Transverse colon (tissue), 4 donors: Measurements from ENCODE around the gene RGCC. TPM values are rescaled to one million over a fixed set of nuclear protein-coding genes. Genes with fewer than 3 reads are reported as not detected.

ENCODE experiments used
- DNase-seq: peaks from one replicate; pipeline ENCODE4 v3.0.0-alpha.2; 2019
- H3K27ac ChIP-seq, 4 donors: fragments of 200-600 bp; sonication (generic); 2 replicates each; pipeline ENCODE4 v1.5.1; 2016 to 2018; ENCODE audit warnings: inconsistent platforms in 4 of 4
- H3K27me3 ChIP-seq: fragments of 200-600 bp; sonication (generic); 2 replicates; pipeline ENCODE4 v1.5.1; 2017; ENCODE audit warnings: inconsistent platforms
- H3K36me3 ChIP-seq, 4 donors: fragments of 200-600 bp; sonication (generic); 2 replicates each; pipeline ENCODE4 v1.5.1; 2017 to 2019; ENCODE audit warnings: inconsistent platforms in 4 of 4
- H3K4me1 ChIP-seq, 4 donors: fragments of 200-600 bp; sonication (generic); 2 replicates each; pipeline ENCODE4 v1.5.1; 2017 to 2020; ENCODE audit warnings: inconsistent platforms in 4 of 4
- H3K4me3 ChIP-seq, 4 donors: fragments of 200-600 bp; sonication (generic); 1 replicate in 1 of 4; 2 replicates in 3 of 4; pipeline versions ENCODE4 v1.5.1 to v1.6.1; 2017 to 2019; ENCODE audit warnings: inconsistent platforms in 4 of 4
- H3K9me3 ChIP-seq, 2 donors: fragments of 200-600 bp; sonication (generic); 2 replicates each; pipeline ENCODE4 v1.5.1; 2017 to 2019; ENCODE audit warnings: inconsistent platforms in 2 of 2
- EP300 ChIP-seq: sonication (generic); formaldehyde crosslinking; IDR thresholded peaks from one replicate; pipeline ENCODE4 v1.6.1; 2017; ENCODE audit warnings: antibody characterized with exemption, low read depth
- POLR2A ChIP-seq: fragments of 450-650 bp; IDR thresholded peaks from one replicate; pipeline ENCODE4 v1.6.1; 2016; ENCODE audit warnings: antibody characterized with exemption, mild to moderate bottlenecking, moderate library complexity
- POLR2AphosphoS5 ChIP-seq, 3 donors: sonication (generic); formaldehyde crosslinking; IDR thresholded peaks; one replicate each; pipeline ENCODE4 v1.6.1; 2016; ENCODE audit warnings: antibody characterized with exemption in 3 of 3
- WGBS, 2 donors: methylation state at CpG; one replicate each; pipeline ENCODE4 v1.1.5; 2018; ENCODE audit warnings: low coverage in 1 of 2; 5-methylcytosine and 5-hydroxymethylcytosine counted together
- in situ Hi-C, 4 donors: fragments of 200-750 bp; cut with MboI; loops; one replicate each; pipeline versions ENCODE4 v1.15.0 to v1.15.1; 2017; ENCODE audit warnings: low sequenced_read_pairs in 3 of 4, low pct_ligation_motif_present in 1 of 4, low pct_unique_long_range_greater_than_20kb in 1 of 4
- intact Hi-C: fragments of 100-400 bp; cut with DNase I; formaldehyde crosslinking; loops from one replicate; pipeline ENCODE4 v1.15.1; 2023; ENCODE audit warnings: low total_unique reads
- total RNA-seq, 4 donors: library from RNA; depleted of rRNA; stranded (reverse); fragments of >200 nt; gene quantifications; one replicate each; pipeline ENCODE4 v1.1.0, GENCODE V29; 2016
- TF ChIP-seq, protein P1 (sequence below), 5 experiments: fragments of 200-600 bp in 3 of 5; fragments of 450-650 bp in 2 of 5; sonication (generic) in 3 of 5; IDR thresholded peaks; 1 replicate in 2 of 5; 2 replicates in 3 of 5; pipeline ENCODE4 v1.5.1; 2016 to 2017; ENCODE audit warnings: antibody characterized with exemption in 5 of 5, inconsistent platforms in 3 of 5, mild to moderate bottlenecking in 2 of 5, moderate library complexity in 1 of 5

Gene RGCC
- total RNA-seq, 4 donors from 2014 or later: 5.6 to 54.1 (median 35.6) TPM

DNA sequence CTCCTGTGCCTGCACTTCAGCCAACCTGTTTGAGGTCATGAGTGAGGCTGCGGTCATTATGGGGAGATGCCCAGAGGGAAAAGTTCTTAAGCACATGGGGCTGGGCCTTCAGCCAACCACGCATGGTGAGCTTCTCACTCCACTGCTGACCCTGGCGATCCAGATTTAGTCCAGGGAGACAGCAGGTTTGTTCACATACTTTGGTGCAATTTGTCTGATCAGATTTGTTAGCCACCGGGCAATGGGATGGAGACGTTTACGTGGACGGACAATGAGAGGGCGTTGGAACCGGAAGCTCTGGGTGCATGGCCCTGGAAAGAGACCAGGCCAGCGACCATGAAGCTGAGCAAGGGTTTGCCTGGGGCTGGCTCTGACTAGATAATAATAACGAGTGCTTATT, 56.2 kb downstream of the RGCC start:
- intact Hi-C loops (no loop called here), in situ Hi-C loops (no loop called here)
- Histone ChIP-seq H3K9me3 (no peaks in the 10 kb centered on the region), H3K36me3 (no peaks in the 10 kb centered on the region), H3K4me1 (no peaks in the 10 kb centered on the region), H3K27me3 (no peaks in the 10 kb centered on the region), H3K27ac (no peak overlapping the region), H3K4me3 (no peak overlapping the region)
- TF ChIP-seq EP300: no peak
- TF ChIP-seq, protein P1, sequence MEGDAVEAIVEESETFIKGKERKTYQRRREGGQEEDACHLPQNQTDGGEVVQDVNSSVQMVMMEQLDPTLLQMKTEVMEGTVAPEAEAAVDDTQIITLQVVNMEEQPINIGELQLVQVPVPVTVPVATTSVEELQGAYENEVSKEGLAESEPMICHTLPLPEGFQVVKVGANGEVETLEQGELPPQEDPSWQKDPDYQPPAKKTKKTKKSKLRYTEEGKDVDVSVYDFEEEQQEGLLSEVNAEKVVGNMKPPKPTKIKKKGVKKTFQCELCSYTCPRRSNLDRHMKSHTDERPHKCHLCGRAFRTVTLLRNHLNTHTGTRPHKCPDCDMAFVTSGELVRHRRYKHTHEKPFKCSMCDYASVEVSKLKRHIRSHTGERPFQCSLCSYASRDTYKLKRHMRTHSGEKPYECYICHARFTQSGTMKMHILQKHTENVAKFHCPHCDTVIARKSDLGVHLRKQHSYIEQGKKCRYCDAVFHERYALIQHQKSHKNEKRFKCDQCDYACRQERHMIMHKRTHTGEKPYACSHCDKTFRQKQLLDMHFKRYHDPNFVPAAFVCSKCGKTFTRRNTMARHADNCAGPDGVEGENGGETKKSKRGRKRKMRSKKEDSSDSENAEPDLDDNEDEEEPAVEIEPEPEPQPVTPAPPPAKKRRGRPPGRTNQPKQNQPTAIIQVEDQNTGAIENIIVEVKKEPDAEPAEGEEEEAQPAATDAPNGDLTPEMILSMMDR (IDR thresholded peaks at IDR 0.05): no peak
- TF ChIP-seq POLR2AphosphoS5 (IDR thresholded peaks at IDR 0.05): no peak
- no peak for TF ChIP-seq POLR2A
- no peak for DNase-seq
- WGBS, 2 donors: 96% methylated on average over 11 of the region's 11 CpGs; no CpG with 5 or more reads in 1 of the 2 donors

DNA sequence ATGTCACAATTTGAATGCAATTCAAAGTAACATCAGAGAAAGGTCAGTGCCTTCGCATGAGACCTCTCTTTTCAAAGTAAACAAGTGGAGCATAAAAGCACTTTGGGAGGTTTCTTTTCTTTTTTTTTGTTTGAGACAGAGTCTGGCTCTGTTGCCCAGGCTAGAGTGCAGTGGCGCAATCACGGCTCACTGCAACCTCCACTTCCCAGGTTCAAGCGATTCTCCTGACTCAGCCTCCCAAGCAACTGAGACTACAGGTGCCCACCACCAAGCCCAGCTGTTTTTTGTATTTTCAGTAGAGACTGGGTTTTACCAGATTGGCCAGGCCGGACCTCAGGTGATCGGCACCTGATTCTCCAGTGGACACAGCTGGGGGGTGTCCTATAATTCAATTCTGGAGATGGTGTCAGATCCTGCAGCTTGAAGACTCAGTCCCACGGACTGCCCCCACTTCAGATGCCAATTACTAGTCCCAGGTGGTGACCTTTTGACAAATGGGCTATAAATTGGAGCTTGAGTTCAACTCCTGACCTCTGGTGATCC, 57.6 kb downstream of the RGCC start:
- Histone ChIP-seq H3K4me1 (no peaks in the 10 kb centered on the region), H3K27me3 (no peaks in the 10 kb centered on the region), H3K4me3 (no peak overlapping the region), H3K27ac (no peak overlapping the region), H3K36me3 (no peaks in the 10 kb centered on the region), H3K9me3 (no peaks in the 10 kb centered on the region)
- in situ Hi-C loops (no loop called here), intact Hi-C loops (no loop called here)
- TF ChIP-seq POLR2AphosphoS5 (IDR thresholded peaks at IDR 0.05): no peak
- WGBS, 2 donors: 86 to 89% methylated on average over 4 to 7 of the region's 7 CpGs
- no peak for DNase-seq

DNA sequence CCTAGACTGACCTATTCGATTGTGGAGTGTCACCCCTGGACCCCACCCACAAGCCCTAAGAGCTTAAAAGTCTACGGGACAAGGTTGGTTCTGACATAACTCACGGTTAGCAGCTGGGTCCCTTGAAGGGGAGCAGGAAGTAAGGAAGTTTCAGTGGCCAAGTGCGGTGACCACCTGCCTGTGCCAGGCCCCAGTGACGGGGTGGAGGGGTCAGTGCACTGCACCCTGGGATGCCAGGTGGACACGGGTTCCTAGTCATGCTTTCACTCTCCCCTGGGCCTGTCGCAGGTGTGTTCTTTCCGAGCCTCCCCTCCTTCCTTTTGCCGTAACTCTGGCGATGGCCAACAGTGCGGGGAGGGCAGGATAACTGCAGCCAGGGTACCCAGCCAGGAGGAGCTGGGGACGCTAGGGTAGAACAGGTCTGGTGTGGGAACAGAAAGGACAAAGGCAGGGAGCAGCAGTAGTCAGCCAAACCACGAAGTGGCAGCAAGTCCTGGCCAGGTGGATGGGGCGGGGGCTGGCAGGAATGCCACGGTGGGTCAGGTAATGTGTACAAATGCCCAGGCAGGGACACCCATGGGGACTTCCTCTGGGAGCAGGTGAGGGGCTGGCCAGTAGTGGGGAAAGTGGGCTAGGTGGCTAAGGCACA, 58.3 kb downstream of the RGCC start:
- no peaks in the 10 kb centered on the region for H3K36me3 ChIP-seq
- 85 to 100% methylated on average over 2 to 14 of the region's 15 CpGs for WGBS, 2 donors
- no peaks in the 10 kb centered on the region for H3K4me1 ChIP-seq
- H3K4me3 ChIP-seq: no peak overlapping the region
- no peak overlapping the region for H3K27ac ChIP-seq
- peak; percentile 57 for DNase-seq
- no peaks in the 10 kb centered on the region for H3K9me3 ChIP-seq
- TF ChIP-seq POLR2AphosphoS5 (IDR thresholded peaks at IDR 0.05) (peak in 1 of 3 donors; percentile 27), POLR2A (no peak)
- intact Hi-C loops (no loop called here), in situ Hi-C loops (no loop called here)
- no peaks in the 10 kb centered on the region for H3K27me3 ChIP-seq

DNA sequence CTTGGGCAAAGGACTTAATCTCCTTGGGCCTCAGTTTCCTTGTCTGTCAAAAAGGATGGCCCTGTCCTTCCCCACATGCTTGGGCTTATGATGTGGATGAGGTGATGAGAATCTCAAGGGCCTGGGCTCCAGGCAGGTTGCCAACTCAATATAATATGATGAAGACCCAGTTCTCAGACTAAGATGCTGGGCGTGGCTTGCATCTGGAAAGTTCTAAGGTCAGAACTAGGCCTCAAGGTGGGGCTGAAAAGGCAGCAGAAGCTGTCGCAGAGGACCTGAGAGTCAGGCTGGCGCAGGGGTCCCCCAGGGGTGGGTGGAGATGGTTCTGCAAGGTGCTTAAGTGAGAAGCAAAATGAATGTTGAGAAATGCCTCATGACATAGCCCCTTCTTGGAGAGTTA, 58.8 kb downstream of the RGCC start:
- no peaks in the 10 kb centered on the region for H3K4me1 ChIP-seq
- H3K27ac ChIP-seq: no peak overlapping the region
- intact Hi-C loops: no loop called here
- H3K36me3 ChIP-seq: no peaks in the 10 kb centered on the region
- in situ Hi-C loops: no loop called here
- no peak overlapping the region for H3K4me3 ChIP-seq
- TF ChIP-seq, protein P1 (IDR thresholded peaks at IDR 0.05): no peak
- WGBS, 2 donors: 94 to 100% methylated on average over 1 to 3 of the region's 3 CpGs
- no peaks in the 10 kb centered on the region for H3K9me3 ChIP-seq
- no peaks in the 10 kb centered on the region for H3K27me3 ChIP-seq
- no peak for DNase-seq

DNA sequence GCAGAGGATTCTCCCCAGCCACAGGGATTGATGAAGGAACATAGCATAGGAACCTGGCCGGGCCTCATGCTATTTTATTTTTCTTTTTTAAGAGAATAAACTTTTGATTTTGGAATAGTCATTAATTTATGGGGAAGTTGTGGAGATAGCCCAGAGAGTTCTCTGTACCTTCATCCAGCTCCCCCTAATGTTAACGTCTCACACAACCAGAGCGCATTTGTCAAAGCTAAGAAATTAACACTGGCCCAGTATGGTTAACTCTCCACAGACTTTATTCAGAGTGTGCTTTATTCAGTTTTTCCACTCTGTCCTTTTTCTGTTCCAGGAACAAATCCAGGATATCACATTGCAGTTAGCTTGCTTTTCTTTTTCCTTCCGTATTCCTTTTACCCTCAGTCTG, 59.4 kb downstream of the RGCC start:
- TF ChIP-seq POLR2A: no peak
- TF ChIP-seq POLR2AphosphoS5 (IDR thresholded peaks at IDR 0.05): no peak
- TF ChIP-seq, protein P1 (IDR thresholded peaks at IDR 0.05): no peak
- TF ChIP-seq EP300: no peak
- no peak overlapping the region for H3K4me3 ChIP-seq
- DNase-seq: no peak
- no peaks in the 10 kb centered on the region for H3K36me3 ChIP-seq
- H3K9me3 ChIP-seq: no peaks in the 10 kb centered on the region
- WGBS, 2 donors: 80 to 94% methylated on average over 4 of the region's 4 CpGs
- in situ Hi-C loops (no loop called here), intact Hi-C loops (no loop called here)
- no peaks in the 10 kb centered on the region for H3K27me3 ChIP-seq
- H3K4me1 ChIP-seq: no peaks in the 10 kb centered on the region
- H3K27ac ChIP-seq: no peak overlapping the region
